HG02870 (cell line): Measurements from ENCODE around the gene FERMT1.
"Not testable (repeated sequence)": the region's sequence is repeated elsewhere in the genome, so short reads cannot be mapped to it uniquely, and the experiment has no call there.

ENCODE experiments used
- ATAC-seq: cut with Tn5 transposase; IDR thresholded peaks from one replicate; pipeline ENCODE4 v1.9.1; 2021; ENCODE audit warnings: mild to moderate bottlenecking, moderate library complexity; ENCODE audit not compliant: unreplicated experiment

Gene FERMT1

DNA sequence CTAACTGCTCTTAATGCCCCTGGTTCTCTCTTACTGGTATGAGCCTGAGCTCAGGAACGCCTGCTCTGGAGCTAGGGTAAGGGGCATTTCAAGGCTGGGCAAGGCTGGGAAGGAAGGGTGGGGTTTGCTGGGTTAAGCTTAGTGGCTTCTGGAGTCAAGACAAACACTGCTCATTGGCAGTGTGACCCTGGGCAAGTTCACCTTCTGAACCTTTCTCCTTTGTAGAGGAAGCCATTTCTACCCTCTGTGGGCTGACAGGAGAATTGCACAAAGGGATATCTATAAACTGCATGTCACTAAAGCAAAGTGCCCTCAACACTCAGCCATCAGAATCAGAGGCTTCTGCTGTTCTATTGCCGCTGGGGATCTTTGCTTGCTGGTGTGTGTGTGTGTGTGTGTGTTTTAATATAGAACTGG, 48.7 kb downstream of the FERMT1 start:
- ATAC-seq, result peak; percentile 70

DNA sequence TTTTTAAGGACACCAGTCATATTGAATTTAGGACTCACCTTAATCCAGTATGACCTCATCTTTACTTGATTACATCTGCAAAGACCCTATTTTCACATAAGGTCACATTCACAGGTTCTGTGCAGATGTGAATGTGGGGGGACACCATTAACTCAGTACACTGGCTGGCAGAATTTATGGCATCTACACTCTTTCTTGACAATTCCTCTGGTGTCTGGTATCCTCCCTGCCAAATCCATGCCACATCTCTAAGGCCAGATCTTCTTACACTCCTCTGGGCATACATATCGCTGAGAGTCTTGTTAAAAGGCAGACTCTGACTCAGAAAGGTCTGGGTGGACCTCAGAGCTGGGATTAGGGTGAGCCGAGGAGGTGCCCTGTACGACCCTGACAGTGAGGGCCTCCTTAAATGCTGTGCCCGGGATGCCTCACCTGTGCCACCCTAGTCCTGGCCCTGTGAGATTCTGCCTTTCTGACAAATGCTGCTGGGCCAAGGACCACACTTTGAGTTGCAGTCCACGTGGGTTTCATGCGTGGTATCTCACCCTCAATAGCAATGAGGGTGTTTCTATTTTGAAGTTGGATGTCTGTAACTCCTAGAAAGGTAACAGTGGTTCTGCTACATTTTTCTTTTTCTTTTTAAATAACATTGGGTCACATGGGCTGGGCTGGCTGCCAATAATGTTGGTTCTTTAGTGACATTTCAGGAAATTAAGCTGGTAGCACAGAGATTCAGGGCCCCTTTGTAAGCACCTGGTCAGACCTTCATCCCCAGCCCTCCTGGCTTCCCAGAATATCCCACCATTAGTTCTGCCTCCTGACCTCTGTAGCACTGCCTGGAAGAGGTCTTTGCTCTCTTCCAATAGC, 51.8 kb downstream of the FERMT1 start:
- ATAC-seq, result no peak

DNA sequence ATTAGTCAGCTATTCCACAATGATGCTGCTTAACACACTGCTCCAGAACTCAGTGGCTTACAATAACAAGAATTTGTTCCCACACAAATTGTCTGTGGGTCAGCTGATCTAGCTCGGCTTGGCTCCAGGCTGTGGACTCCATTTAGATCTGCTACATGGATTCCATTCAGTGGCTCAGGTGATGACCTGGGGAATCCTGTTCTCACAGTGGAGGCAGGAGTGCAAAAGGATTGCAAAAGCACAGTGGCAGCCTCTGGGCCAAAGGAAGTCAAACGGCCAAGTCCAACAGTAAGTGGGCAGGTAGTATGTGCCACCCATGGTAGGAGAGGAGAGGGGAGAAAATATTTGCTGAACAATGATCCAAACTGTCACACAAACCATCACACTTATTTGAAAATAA, 53.2 kb downstream of the FERMT1 start:
- ATAC-seq, result no peak

DNA sequence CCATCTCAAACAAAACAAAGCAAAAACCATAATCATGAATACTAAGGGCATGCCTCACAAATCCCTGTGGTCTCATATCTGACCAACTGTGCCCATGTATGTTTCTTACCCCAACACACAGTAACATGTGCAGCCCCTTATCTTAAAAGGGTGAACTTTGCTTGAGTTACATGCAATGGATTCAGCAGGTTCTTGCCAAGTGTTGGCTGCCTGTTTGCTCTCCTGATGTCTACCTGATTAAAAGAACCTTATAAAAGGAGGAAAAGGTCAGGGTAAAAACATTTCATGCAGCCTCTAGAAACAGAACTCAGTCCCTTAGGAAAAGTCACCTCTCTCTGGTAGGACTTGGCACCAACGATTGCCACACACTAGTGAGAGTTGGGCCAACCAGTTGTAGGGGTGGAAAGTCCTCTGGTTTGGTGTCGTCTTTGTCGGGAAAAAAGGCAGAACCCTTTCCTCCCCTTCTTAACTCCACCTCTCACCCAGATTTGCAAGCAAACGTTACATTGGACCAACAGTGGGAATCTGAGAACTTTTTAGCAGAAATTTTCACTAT, 55.0 kb downstream of the FERMT1 start:
- no peak for ATAC-seq

DNA sequence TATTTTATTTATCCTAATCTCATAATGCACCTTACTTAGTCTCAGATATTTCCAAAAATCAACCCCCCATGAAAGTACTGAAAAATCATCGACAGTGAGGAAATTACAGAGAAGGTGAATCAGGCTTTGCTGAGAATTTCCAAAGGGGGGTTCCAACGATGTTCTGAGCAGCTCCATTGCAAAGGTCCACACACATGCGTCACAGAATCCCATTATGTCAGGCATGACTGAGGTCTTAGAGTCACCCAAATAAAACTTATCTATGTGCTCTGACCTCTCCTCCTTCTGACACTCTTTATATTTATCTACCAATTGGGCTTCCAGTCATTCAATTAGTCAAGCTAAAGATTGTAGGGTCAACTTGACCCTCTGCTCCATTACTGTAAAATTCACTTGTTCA, 56.2 kb downstream of the FERMT1 start:
- ATAC-seq, result no peak

DNA sequence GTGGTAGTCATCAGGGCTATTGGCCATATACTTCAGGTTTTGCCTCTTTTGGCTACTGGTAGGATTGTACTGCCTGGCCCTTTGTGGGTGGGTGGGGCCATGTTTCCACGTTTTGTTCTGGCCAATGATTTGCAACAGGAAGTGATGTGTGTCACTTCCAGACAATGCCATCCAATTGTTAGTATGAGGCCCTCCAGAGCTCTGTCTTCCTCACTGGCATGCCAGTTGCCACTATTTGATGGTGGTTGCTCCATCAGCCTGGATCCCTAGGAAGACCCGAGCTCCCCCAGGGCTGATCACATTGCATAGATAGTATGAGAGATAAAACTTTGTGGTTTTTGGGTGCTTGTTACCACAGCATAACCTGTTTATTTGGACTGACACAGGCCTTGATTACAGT, 61.3 kb downstream of the FERMT1 start:
- no peak for ATAC-seq

DNA sequence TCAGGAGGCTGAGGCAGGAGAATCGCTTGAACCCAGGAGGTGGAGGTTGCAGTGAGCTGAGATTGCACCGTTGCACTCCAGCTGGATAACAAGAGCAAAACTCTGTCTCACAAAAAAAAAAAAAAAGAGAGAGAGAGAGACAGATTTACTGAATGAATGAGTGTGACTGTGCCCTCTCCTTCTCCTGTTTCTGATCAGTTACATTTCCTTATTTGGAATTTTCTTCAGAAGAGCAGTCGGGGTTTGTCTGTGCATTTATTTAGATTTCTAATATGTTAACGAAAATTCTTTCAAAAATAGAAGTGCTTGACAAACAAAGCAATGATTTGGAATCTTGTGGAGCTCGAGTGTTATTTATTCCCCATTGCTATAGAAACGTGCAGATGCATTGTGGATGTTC, 62.6 kb downstream of the FERMT1 start:
- ATAC-seq, result no peak

DNA sequence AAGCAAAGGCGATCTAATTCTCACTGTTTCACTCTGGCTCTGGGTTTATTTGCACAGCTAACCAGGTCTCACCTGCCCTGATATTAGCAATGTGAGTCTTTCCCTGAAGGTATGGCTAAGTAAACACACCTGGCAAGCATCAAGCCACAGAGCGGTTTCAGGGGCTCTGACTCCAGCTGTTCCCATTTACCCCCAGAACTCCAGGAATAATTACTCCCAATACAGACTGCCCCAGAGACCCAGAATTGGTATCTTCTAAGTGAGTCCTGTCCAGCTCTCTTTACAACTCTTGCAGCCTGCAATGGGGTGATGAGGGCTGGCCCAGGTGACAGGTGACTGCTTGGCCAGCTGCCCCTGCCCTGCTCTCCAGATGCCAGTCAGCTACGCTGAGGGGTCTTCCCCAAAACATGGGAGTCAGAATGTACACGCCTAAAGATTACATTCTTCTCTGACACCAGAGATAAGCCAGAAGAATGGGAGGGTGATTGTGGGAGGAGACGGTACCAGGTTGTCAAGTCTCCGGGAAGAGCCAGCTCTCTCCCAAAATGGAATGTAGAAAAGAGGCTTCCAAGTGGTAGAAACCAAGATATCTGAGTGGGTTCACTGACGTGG, 64.0 kb downstream of the FERMT1 start:
- ATAC-seq, result no peak

DNA sequence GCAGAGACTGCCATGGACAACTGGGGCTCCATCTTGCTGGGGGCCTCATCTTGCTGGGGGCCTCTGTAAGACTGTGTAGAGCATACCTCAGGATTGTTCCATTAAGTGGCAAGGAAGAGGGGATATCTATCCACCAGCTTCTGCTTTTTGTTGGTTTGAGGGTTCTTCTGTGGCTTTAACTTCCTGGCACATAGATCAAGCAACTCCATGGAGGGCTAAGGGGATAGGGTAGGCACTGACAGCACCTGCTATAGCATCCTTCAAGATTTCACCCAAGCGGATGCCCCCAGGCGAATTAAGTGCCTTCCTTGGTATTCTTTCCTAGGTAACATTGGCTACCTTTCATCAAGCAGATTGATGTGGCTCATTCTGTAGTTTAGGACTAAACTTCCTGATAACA, 65.1 kb downstream of the FERMT1 start:
- ATAC-seq, result no peak

DNA sequence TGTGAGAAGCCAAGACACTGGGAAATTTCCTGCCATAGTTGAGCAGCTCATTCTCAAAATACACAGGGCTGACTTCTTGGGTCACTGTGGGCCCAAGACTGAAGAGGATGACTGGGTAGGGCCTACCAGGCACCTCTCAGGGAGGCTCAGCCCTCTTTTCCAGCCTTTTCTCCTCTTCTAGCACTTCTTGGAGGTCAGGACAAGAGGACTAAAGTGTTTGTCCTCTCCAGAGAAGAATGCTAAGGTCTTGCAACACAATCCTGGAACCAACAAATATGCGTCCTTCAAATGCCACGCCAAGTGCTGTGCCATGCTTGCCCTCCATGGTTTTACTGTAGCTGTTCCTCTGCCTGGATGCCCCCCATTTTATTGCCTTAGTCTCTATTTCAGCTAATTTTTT, 65.7 kb downstream of the FERMT1 start:
- ATAC-seq, result no peak

DNA sequence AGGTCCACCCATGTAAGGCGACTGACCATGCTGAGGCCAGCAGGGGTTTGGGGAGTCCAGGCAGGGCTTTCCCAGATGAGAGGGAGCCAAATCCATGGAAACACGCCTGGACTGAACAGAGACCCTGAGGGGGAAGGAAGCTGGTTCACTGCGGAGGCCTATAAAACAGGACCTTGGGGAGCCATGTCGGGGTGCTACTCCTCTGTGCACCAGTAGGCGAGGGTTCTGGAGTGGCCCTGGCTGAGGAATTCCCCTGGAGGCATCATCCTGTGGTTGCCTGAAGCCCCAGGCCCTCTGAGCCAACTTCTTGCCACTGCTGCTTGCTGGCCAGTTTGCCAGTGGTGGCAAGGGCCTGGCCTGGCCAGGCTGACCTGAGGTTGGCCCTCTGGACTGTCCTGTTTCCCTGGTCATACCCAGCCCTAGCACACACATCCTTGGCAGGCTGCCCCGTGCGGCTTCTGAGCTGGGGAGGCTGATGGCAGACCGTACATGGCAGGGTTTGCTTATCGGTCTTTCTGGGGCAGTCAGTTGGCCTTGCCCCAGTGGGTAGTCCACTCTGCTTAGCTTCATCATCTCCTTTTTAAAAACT, 66.8 kb downstream of the FERMT1 start:
- ATAC-seq, result no peak

DNA sequence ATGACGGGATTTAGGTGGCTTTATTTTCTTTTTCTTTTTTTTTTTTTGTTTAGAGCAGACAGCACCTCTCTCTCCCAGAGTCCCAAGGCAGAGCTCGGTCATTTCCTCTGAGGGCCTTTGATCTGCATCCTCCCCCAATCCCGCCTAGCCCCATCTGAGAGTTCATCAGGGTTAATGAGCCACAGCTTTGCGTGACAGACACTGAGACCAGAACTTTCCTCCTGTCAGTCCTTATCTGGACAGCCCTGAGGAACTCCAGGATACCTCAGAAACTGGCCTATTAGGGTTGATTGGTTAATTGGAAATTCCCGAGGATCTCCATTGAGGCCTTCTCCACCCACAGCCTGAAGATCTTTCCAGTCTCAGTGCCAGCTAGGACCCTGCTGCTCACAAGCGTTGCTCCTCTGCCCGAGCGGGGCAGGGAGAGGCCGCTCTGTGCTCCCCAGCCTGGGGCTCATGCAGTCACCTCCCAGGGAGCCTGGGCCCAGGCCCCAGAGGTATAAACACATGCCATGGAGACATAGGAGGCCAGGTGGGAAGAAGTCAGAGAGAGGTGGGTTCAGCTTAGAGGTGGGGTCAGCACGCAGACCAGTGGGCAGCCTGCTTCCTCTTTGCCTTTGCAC, 67.6 kb downstream of the FERMT1 start:
- ATAC-seq, result no peak

DNA sequence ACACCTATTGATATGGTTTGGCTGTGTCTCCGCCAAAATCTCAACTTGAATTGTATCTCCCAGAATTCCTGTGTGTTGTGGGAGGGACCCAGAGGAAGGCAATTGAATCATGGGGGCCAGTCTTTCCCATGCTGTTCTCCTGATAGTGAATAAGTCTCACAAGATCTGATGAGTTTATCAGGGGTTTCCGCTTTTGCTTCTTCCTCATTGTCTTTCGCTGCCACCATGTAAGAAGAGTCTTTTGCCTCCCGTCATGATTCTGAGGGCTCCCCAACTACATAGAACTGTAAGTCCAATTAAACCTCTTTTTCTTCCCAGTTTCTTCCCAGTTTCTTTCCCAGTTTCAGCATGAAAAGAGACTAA, 68.2 kb downstream of the FERMT1 start:
- ATAC-seq, result not testable (repeated sequence)

DNA sequence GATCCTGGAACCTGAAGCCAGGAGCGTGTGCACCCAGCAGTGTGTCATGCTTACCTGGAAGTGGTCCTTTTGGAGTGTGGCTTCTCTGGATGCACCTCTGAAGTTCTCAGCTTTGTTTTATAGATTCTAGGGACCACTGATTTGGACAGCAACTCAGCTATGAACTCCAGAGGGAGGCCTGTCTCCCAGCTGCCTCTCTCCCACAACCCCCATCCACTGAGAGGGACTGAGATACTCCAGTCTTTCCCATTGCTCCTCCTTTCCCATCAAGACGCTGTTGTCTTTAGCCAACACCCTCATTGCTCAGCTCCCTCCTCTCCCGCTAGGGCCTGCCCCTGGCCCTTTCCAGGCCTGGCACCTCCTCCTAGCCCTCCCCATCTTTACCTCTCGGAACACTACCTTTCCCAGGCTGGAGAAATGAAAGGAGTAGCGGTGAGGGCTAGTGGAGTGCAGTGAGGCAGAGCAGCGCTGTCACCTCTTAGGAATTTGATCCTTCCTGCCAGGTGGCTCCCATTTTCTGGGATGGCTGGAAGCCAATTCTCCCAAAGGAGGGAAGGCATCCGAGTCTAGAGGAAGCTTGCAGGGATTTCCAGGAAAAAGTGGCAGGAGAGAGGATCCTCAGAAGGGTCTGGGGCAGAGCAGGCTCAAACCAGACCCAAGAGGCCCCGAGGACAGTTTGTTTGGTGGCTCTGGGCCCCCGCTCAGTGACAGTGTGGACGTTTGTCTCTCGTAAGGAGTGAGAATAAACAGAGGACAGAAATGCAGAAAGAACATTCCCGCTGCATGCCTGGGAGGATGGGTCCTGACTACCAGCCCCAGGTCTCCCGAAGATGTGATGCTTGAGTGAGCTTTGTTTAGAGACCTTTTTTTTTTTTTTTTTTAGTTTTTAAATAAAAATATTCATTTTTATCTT, 68.8 kb downstream of the FERMT1 start, which contains the start of gene LRRN4:
Gene LRRN4, minus strand, starts transcription at position 285 of the 913 bp plus-strand sequence. CDS start 1,261 bp downstream, outside the sequence.
- ATAC-seq, result no peak

DNA sequence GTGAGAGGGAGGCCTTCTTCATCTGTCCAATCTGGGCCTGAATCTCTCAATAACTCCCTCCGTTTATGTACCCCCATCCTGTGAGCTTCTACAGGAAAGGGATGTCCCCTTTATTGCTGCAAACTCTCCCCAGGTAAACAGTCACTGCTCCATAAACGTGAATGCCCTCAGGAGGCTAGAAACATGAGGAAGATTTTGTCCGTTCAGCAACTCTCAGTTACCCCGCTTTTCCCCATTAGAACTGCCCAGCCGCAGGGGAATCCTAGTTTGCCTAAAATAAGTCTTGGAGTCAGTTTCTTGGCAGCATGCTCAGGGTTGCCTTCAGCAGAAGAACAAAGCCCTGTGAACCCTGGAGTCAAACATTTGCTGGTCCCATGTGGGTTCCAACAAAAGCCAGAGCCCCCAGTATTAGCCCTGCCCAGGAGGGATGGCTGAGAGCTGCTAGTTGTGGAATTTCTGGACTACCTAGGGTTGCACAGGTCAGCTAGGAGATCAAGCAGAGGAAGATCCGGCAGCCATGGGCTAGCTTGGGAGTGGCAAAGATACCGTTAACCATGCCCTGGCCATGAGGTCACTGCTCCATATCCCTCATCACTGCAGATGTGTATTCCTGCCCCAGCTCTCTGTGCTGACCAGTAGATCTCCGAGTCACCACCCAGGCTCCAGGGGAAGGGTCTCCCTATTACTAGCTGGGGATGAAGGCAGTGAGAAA, 69.6 kb downstream of the FERMT1 start:
- ATAC-seq, result no peak

DNA sequence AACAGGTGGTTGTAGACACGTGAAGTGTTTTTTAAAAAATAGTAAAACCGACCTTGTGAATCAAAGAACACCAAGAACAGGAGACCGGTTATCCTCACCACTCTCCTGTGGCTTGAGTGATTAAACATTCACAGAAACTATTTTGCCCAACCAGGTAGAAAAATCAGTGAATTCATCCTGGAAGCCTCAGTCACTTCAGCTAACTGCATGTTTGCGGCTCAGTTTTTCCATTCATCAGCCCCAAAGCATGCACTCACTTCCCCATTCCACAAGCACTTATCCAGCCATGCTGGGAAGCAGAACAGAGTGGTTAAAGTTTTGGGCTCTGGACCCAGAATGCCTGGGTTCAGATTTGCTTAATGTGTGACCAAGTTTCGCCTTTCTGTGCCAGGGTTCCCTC, 71.3 kb downstream of the FERMT1 start:
- no peak for ATAC-seq

DNA sequence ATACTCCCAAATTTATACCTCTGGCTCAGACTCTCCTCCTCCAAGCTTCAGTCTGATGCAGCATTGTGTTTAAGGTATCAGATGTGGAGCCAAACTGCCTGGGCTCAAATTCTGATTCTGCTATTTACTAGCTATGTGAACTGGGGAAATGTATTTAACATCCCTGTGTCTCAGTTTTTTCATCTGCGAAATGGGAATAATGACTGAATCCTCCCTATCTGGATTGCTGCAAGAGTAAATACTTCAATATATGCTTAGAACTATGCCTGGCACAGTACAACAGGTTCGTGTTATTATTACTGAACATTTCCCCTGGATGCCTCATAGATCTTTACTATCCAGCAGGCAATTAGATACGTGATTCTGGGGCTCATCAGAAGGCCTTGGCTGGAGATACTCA, 74.4 kb downstream of the FERMT1 start:
- no peak for ATAC-seq

DNA sequence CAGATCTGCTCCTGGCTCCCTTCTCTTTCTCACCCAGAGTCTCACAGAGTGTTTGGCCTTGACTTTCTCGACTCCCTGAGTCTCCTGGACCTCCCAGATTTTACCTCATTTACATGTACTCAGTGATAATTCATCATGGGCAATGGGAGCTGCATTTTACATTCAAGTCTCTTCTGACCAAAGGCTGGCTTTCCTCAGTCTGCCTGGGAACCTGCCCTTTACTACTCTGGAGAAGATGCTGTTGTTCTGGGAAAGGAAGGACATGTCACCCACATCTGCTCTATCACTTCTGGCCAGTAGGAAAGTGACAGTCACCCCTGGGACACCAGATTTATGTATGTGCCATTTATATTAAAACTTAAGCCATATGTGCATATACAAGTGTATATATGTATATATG, 76.4 kb downstream of the FERMT1 start:
- ATAC-seq, result no peak

DNA sequence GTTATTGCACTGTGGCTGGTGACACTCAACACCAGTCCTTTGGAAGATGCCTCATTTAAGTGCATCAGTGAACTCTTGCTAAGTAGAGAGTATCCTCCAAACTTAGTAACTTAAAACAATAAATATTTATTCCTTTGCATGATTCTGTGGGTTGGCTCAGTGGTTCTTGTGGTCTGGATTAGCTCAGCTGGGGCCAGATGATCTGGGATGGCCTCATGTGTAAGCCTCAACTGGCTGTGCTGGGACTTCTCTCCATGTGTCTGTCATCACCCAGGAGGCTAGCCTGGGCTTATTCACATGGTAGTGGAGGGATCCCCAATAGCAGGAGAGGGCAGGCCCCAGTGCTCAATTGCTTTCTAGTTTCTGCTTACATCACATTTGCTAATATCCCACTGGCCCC, 77.3 kb downstream of the FERMT1 start:
- ATAC-seq, result no peak

DNA sequence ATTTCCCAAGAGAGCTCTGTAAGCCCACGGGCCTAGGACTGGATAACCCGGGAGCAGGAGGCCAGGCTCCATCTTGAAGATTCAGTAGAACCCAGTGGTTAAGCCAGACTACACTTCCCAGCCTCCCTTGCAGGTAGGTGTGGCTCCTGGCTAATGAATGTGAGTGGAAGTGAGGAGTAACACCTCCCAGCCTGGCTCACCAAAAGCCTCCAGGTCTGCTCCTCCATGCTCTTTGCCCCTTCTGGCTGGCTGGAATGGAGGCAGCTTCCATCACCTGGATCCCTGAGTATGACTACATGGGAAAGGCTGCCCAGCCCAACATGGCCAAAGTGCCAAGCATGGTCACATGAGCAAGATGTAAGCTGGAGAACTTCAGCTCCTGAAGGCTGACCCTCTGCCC, 78.7 kb downstream of the FERMT1 start:
- no peak for ATAC-seq
